Measurements from ENCODE around the gene LAMTOR2.

- TF ChIP-seq CTCF (IDR thresholded peaks at IDR 0.05) (no peak), POLR2A (IDR thresholded peaks at IDR 0.05) (no peak)
Measured at GRCh38 chr1:156097499-156098178, 43.1 kb downstream of the LAMTOR2 start.

Data from tibial nerve (tissue), 3 donors.